Smooth muscle cell (in vitro differentiated cells): ENCODE data around the gene JAML. TPM values are rescaled to one million over a fixed set of nuclear protein-coding genes. Genes with fewer than 3 reads are reported as not detected.

Experiments used
- DNase-seq: peaks from one replicate; lab custom pipeline; 2025; ENCODE audit not compliant: unreplicated experiment; lab: John Stamatoyannopoulos, UW
- H2AFZ ChIP-seq: fragments of 200-600 bp; sonication (generic); 2 replicates; pipeline ENCODE4 v1.6.0; 2016; ENCODE audit warnings: antibody characterized with exemption, low read depth, mild to moderate bottlenecking
- H3F3A ChIP-seq: fragments of 200-600 bp; sonication (generic); 2 replicates; pipeline ENCODE4 v1.6.0; 2017; ENCODE audit warnings: antibody characterized with exemption, low read depth
- H3K27ac ChIP-seq: fragments of 200-600 bp; sonication (generic); 2 replicates; pipeline ENCODE4 v1.5.1; 2016; ENCODE audit warnings: low read depth, mild to moderate bottlenecking
- H3K27me3 ChIP-seq: fragments of 200-600 bp; sonication (generic); 2 replicates; pipeline ENCODE4 v1.6.1; 2016; ENCODE audit warnings: low read depth, mild to moderate bottlenecking
- H3K36me3 ChIP-seq: fragments of 200-600 bp; sonication (generic); 2 replicates; pipeline ENCODE4 v1.5.1; 2016; ENCODE audit warnings: low read depth
- H3K4me1 ChIP-seq: fragments of 200-600 bp; sonication (generic); 2 replicates; pipeline ENCODE4 v1.5.1; 2016; ENCODE audit warnings: low read depth
- H3K4me2 ChIP-seq: fragments of 200-600 bp; sonication (generic); 2 replicates; pipeline ENCODE4 v1.6.0; 2016; ENCODE audit warnings: mild to moderate bottlenecking
- H3K4me3 ChIP-seq: fragments of 200-600 bp; sonication (generic); 2 replicates; pipeline ENCODE4 v1.5.1; 2016; ENCODE audit warnings: mild to moderate bottlenecking
- H3K79me2 ChIP-seq: fragments of 200-600 bp; sonication (generic); 2 replicates; pipeline ENCODE4 v1.6.0; 2016; ENCODE audit warnings: low read depth, mild to moderate bottlenecking
- H3K9ac ChIP-seq: fragments of 200-600 bp; sonication (generic); 2 replicates; pipeline ENCODE4 v1.6.0; 2016; ENCODE audit warnings: low read depth
- H3K9me3 ChIP-seq: fragments of 200-600 bp; sonication (generic); replicated peaks from 2 replicates; pipeline ENCODE4 v1.5.1; 2016; ENCODE audit warnings: low read depth
- H4K20me1 ChIP-seq: fragments of 200-600 bp; sonication (generic); 2 replicates; pipeline ENCODE4 v1.6.0; 2016; ENCODE audit warnings: low read depth
- CTCF ChIP-seq: fragments of 200-600 bp; sonication (generic); IDR thresholded peaks from 2 replicates; pipeline ENCODE4 v1.5.1; 2017; ENCODE audit warnings: borderline replicate concordance, mild to moderate bottlenecking, antibody characterized with exemption; ENCODE audit not compliant: insufficient read depth, poor library complexity, severe bottlenecking
- WGBS: methylation state at CpG from one replicate; pipeline ENCODE4 v1.1.7; 2016; ENCODE audit warnings: low lambda C conversion rate; 5-methylcytosine and 5-hydroxymethylcytosine counted together
- polyA plus RNA-seq: library from polyadenylated mRNA; unstranded; fragments of >200 nt; fragmentation: Nextera tagmentation; extraction: Ambion mirVana; gene quantifications from 2 replicates; pipeline ENCODE4 v1.2.1, GENCODE V29; 2016
- total RNA-seq: library from RNA; depleted of rRNA; stranded (reverse); fragments of >200 nt; gene quantifications from 2 replicates; pipeline ENCODE4 v1.2.3, GENCODE V29; 2014

JAML gene
- total and polyA plus RNA-seq, 2 experiments from 2014 or later, result not detected

- Histone ChIP-seq H3K36me3 (no peaks in the 10 kb centered on the region), H3K27me3 (peaks cover 44% of the 10 kb centered on the region), H3K27ac (no peak overlapping the region), H2AFZ (no peak overlapping the region), H3K4me1 (peaks cover 5% of the 10 kb centered on the region), H3K9ac (no peak overlapping the region), H4K20me1 (no peaks in the 10 kb centered on the region), H3F3A (no peaks in the 10 kb centered on the region), H3K9me3 (no peaks in the 10 kb centered on the region), H3K4me3 (no peak overlapping the region), H3K4me2 (no peak overlapping the region), H3K79me2 (no peaks in the 10 kb centered on the region)
- no peak for TF ChIP-seq CTCF
- WGBS, result 72% methylated on average over 6 of the region's 6 CpGs
- DNase-seq, result no peak
These were observed 10.4 kb downstream of the JAML start for GRCh38 chr11:118214210-118214914.

- peaks cover 5% of the 10 kb centered on the region for H3K4me1 ChIP-seq
- no peak for TF ChIP-seq CTCF
- H3K9ac ChIP-seq, result no peak overlapping the region
- no peak overlapping the region for H3K4me3 ChIP-seq
- no peak for DNase-seq
- no peak overlapping the region for H2AFZ ChIP-seq
- H4K20me1 ChIP-seq, result no peaks in the 10 kb centered on the region
- no peak overlapping the region for H3K27ac ChIP-seq
- WGBS, result 95% methylated on average over 2 of the region's 2 CpGs
- H3K79me2 ChIP-seq, result no peaks in the 10 kb centered on the region
- H3K36me3 ChIP-seq, result no peaks in the 10 kb centered on the region
- H3K27me3 ChIP-seq, result peaks cover 48% of the 10 kb centered on the region
- H3K9me3 ChIP-seq, result no peaks in the 10 kb centered on the region
- no peak overlapping the region for H3K4me2 ChIP-seq
- no peaks in the 10 kb centered on the region for H3F3A ChIP-seq
These were observed 11.0 kb downstream of the JAML start for GRCh38 chr11:118213781-118214180.

GRCh38 chr11:118213201-118213600, 11.6 kb downstream of the JAML start:
- 87% methylated on average over 4 of the region's 4 CpGs for WGBS
- peaks cover 54% of the 10 kb centered on the region for H3K27me3 ChIP-seq
- TF ChIP-seq CTCF, result no peak
- H3K36me3 ChIP-seq, result no peaks in the 10 kb centered on the region
- H3K79me2 ChIP-seq, result no peaks in the 10 kb centered on the region
- H3K4me1 ChIP-seq, result peaks cover 5% of the 10 kb centered on the region
- no peak for DNase-seq
- H3K4me2 ChIP-seq, result no peak overlapping the region
- no peak overlapping the region for H3K4me3 ChIP-seq
- H2AFZ ChIP-seq, result no peak overlapping the region
- no peak overlapping the region for H3K9ac ChIP-seq
- no peaks in the 10 kb centered on the region for H4K20me1 ChIP-seq
- H3K9me3 ChIP-seq, result no peaks in the 10 kb centered on the region
- H3F3A ChIP-seq, result no peaks in the 10 kb centered on the region
- H3K27ac ChIP-seq, result no peak overlapping the region

GRCh38 chr11:118212781-118213191, 12.0 kb downstream of the JAML start:
- Histone ChIP-seq H3K27ac (no peak overlapping the region), H3K4me2 (no peak overlapping the region), H3K79me2 (no peaks in the 10 kb centered on the region), H3K27me3 (peaks cover 58% of the 10 kb centered on the region), H3K36me3 (no peaks in the 10 kb centered on the region), H3F3A (no peaks in the 10 kb centered on the region), H3K9ac (no peak overlapping the region), H3K4me3 (no peak overlapping the region), H2AFZ (no peak overlapping the region), H3K9me3 (no peaks in the 10 kb centered on the region), H3K4me1 (peaks cover 5% of the 10 kb centered on the region), H4K20me1 (no peaks in the 10 kb centered on the region)
- no peak for TF ChIP-seq CTCF
- DNase-seq, result no peak
- WGBS, result 74% methylated on average over 2 of the region's 2 CpGs
